Astrocyte of the cerebellum (primary cell): ENCODE data around the gene NEK11.

Source experiments
- DNase-seq: peaks from one replicate; pipeline ENCODE4 v3.0.0-alpha.2; 2011; ENCODE audit warnings: low read depth
- H3K4me3 ChIP-seq: 2 replicates; pipeline ENCODE4 v1.5.1; 2011; ENCODE audit warnings: mild to moderate bottlenecking, low read depth, low read length, moderate library complexity
- CTCF ChIP-seq: IDR thresholded peaks from 2 replicates; pipeline ENCODE4 v1.5.1; 2012; ENCODE audit warnings: low read length, low read depth, moderate library complexity, mild to moderate bottlenecking; ENCODE audit errors: missing control alignments
- in situ Hi-C: cut with HindIII; loops from 2 replicates; pipeline ENCODE4 v1.10.0; 2017; ENCODE audit warnings: low sequenced_read_pairs

NEK11 gene

GRCh38 chr3:131172502-131173200 lies 146.0 kb downstream of the NEK11 start:
- no peak for TF ChIP-seq CTCF
- in situ Hi-C loops = no loop called here
- H3K4me3 ChIP-seq = no peak overlapping the region
- no peak for DNase-seq

- no peak overlapping the region for H3K4me3 ChIP-seq
- TF ChIP-seq CTCF = no peak
- in situ Hi-C loops = no loop called here
- DNase-seq = no peak
Observed at GRCh38 chr3:131174752-131175151, 148.1 kb downstream of the NEK11 start.

- in situ Hi-C loops = no loop called here
- TF ChIP-seq CTCF = no peak
- no peak overlapping the region for H3K4me3 ChIP-seq
- no peak for DNase-seq
Observed at GRCh38 chr3:131178710-131179375, 152.2 kb downstream of the NEK11 start.

GRCh38 chr3:131192701-131193100 lies 166.0 kb downstream of the NEK11 start:
- DNase-seq = no peak
- in situ Hi-C loops = no loop called here
- no peak overlapping the region for H3K4me3 ChIP-seq
- TF ChIP-seq CTCF = no peak

GRCh38 chr3:131193641-131194238 lies 167.1 kb downstream of the NEK11 start:
- no peak for TF ChIP-seq CTCF

GRCh38 chr3:131194816-131195215 lies 168.1 kb downstream of the NEK11 start:
- no peak overlapping the region for H3K4me3 ChIP-seq
- TF ChIP-seq CTCF = no peak
- in situ Hi-C loops = no loop called here
- DNase-seq = no peak

More at GRCh38 chr3:131193641-131194238, 167.1 kb downstream of the NEK11 start:
- no peak overlapping the region for H3K4me3 ChIP-seq
- DNase-seq = no peak
- in situ Hi-C loops = no loop called here
